CD14-positive monocyte (primary cell): ENCODE measurements around the gene UTP20. TPM values are rescaled to one million over a fixed set of nuclear protein-coding genes. Genes with fewer than 3 reads are reported as not detected.

Experiments
- DNase-seq, 3 donors: peaks; one replicate each; pipeline ENCODE4 v3.0.0-alpha.2; 2011 to 2022
- H2AFZ ChIP-seq: 2 replicates; pipeline ENCODE4 v1.6.0; 2012; ENCODE audit warnings: mild to moderate bottlenecking, low read depth, low read length, inconsistent platforms; ENCODE audit not compliant: insufficient read depth, poor library complexity, severe bottlenecking
- H3K27ac ChIP-seq, 2 donors: 1 replicate in 1 of 2; 2 replicates in 1 of 2; pipeline ENCODE4 v1.5.1; 2012 to 2013; ENCODE audit warnings: low read length in 2 of 2, control low read depth in 1 of 2, inconsistent platforms in 1 of 2, low read depth in 1 of 2, mild to moderate bottlenecking in 1 of 2
- H3K27me3 ChIP-seq, 2 donors: one replicate each; pipeline versions ENCODE4 v1.6.0 to v1.6.1; 2011 to 2013; ENCODE audit warnings: low read length in 2 of 2; ENCODE audit not compliant: control insufficient read depth in 2 of 2, insufficient read depth in 2 of 2
- H3K36me3 ChIP-seq, 2 donors: replicated peaks in 1 of 2; 1 replicate in 1 of 2; 2 replicates in 1 of 2; pipeline versions ENCODE4 v1.5.1 to v1.6.1; 2012 to 2013; ENCODE audit warnings: low read length in 2 of 2, control low read depth in 1 of 2, inconsistent platforms in 1 of 2, mild to moderate bottlenecking in 1 of 2; ENCODE audit not compliant: insufficient read depth in 2 of 2, control insufficient read depth in 1 of 2
- H3K4me1 ChIP-seq, 2 donors: 1 replicate in 1 of 2; 2 replicates in 1 of 2; pipeline versions ENCODE4 v1.5.1 to v1.6.1; 2012 to 2013; ENCODE audit warnings: low read length in 2 of 2, control low read depth in 1 of 2, inconsistent platforms in 1 of 2, mild to moderate bottlenecking in 1 of 2, moderate library complexity in 1 of 2; ENCODE audit not compliant: insufficient read depth in 2 of 2, control insufficient read depth in 1 of 2
- H3K4me2 ChIP-seq: replicated peaks from 2 replicates; pipeline ENCODE3; 2012; ENCODE audit warnings: low read length, moderate library complexity, mild to moderate bottlenecking; ENCODE audit not compliant: poor library complexity, severe bottlenecking; ENCODE audit errors: extremely low read depth
- H3K4me3 ChIP-seq, 3 experiments: fragments of 200-600 bp in 1 of 3; sonication (generic) in 1 of 3; replicated peaks in 1 of 3; 1 replicate in 2 of 3; 2 replicates in 1 of 3; pipeline ENCODE4 v1.5.1; 2011 to 2013; ENCODE audit warnings: low read length in 3 of 3, mild to moderate bottlenecking in 3 of 3, control low read depth in 2 of 3, low read depth in 2 of 3, inconsistent platforms in 1 of 3, moderate library complexity in 1 of 3
- H3K79me2 ChIP-seq: 2 replicates; pipeline ENCODE4 v1.6.0; 2012; ENCODE audit warnings: mild to moderate bottlenecking, control low read depth, inconsistent platforms, low read length, moderate library complexity; ENCODE audit not compliant: insufficient read depth
- H3K9ac ChIP-seq: 2 replicates; pipeline ENCODE4 v1.6.0; 2017; ENCODE audit warnings: low read length, mild to moderate bottlenecking; ENCODE audit not compliant: insufficient read depth, poor library complexity, severe bottlenecking
- H3K9me3 ChIP-seq, 2 donors: replicated peaks in 1 of 2; 1 replicate in 1 of 2; 2 replicates in 1 of 2; pipeline versions ENCODE4 v1.5.1 to v1.6.1; 2012 to 2013; ENCODE audit warnings: low read length in 2 of 2, control low read depth in 1 of 2; ENCODE audit not compliant: control insufficient read depth in 1 of 2, insufficient read depth in 1 of 2
- H4K20me1 ChIP-seq: 2 replicates; pipeline ENCODE4 v1.6.0; 2012; ENCODE audit warnings: mild to moderate bottlenecking, low read length, control low read depth, moderate library complexity; ENCODE audit not compliant: insufficient read depth
- H3K27ac Mint-ChIP-seq, 7 donors: one replicate each; pipeline ENCODE4 v1.8.0; 2020; ENCODE audit warnings: mild to moderate bottlenecking in 7 of 7, mixed read lengths in 7 of 7, moderate library complexity in 6 of 7, inconsistent platforms in 2 of 7
- H3K27me3 Mint-ChIP-seq, 3 donors: one replicate each; pipeline ENCODE4 v1.8.0; 2021 to 2022; ENCODE audit warnings: low read depth in 3 of 3, mild to moderate bottlenecking in 3 of 3, mixed read lengths in 3 of 3, moderate library complexity in 3 of 3, inconsistent platforms in 1 of 3
- H3K36me3 Mint-ChIP-seq, 2 donors: one replicate each; pipeline ENCODE4 v1.8.0; 2020; ENCODE audit warnings: mixed read lengths in 2 of 2, inconsistent platforms in 1 of 2, mild to moderate bottlenecking in 1 of 2
- H3K4me1 Mint-ChIP-seq: one replicate; pipeline ENCODE4 v1.8.0; 2020; ENCODE audit warnings: mild to moderate bottlenecking, mixed read lengths
- H3K4me3 Mint-ChIP-seq, 2 donors: one replicate each; pipeline ENCODE4 v1.8.0; 2020; ENCODE audit warnings: mild to moderate bottlenecking in 2 of 2, mixed read lengths in 2 of 2, moderate library complexity in 1 of 2
- H3K9me3 Mint-ChIP-seq, 7 donors: one replicate each; pipeline ENCODE4 v1.8.0; 2020 to 2022; ENCODE audit warnings: mixed read lengths in 7 of 7, mild to moderate bottlenecking in 6 of 7, moderate library complexity in 6 of 7, inconsistent platforms in 2 of 7
- CTCF ChIP-seq: fragments of 200-600 bp; IDR thresholded peaks from one replicate; pipeline ENCODE4 v1.8.0; 2022; ENCODE audit warnings: antibody characterized with exemption, mild to moderate bottlenecking
- WGBS: methylation state at CpG from one replicate; pipeline ENCODE4 v1.1.5; 2013; ENCODE audit warnings: missing lambda C conversion rate; ENCODE audit not compliant: insufficient coverage; 5-methylcytosine and 5-hydroxymethylcytosine counted together
- intact Hi-C, 2 donors: fragments of 100-400 bp; cut with micrococcal nuclease; formaldehyde crosslinking; loops; one replicate each; pipeline versions ENCODE4 v1.15.0 to v1.15.1; 2023
- polyA minus RNA-seq: library from RNA; depleted of rRNA, polyadenylated mRNA; stranded (reverse); fragments of >200 nt; gene quantifications from 2 replicates; pipeline ENCODE4 v1.2.3, GENCODE V29; 2012
- polyA plus RNA-seq, 3 donors: library from polyadenylated mRNA; depleted of rRNA in 1 of 3; unstranded in 2 of 3; stranded (reverse) in 1 of 3; fragments of 300-500 nt in 2 of 3; fragments of >200 nt in 1 of 3; fragmentation: Illumina TruSeq in 2 of 3; gene quantifications; 1 replicate in 2 of 3; 2 replicates in 1 of 3; pipeline ENCODE4 v1.2.3, GENCODE V29; 2012 to 2021
- total RNA-seq, 12 experiments: library from RNA in 1 of 12; stranded (reverse) in 1 of 12; fragments of 120-200 nt in 1 of 12; gene quantifications; one replicate each; pipeline ENCODE4 v1.2.4 and lab custom pipeline; 2013 to 2026; ENCODE audit warnings: mixed read lengths in 6 of 12, inconsistent platforms in 1 of 12

The UTP20 gene
- 3.9 TPM for total RNA-seq (2013)
- polyA plus RNA-seq = 1 to 10 TPM in 2 of 3 donors, under 1 TPM in 1; 0.46 to 1.6 (median 1.2) TPM
- 1.5 and 2.7 TPM in 2 replicates for polyA minus RNA-seq
- total RNA-seq (lab: John Stamatoyannopoulos, UW) = 4.3 to 20.2 (median 12.9) reads per million in 11 experiments

- Histone ChIP-seq H3K27me3 (peaks cover 8 to 14% of the 10 kb centered on the region in 2 donors), H3K9ac (peak within 1 kb of the TSS; percentile 59), H3K27ac (peak within 1 kb of the TSS in 1 of 2 donors; percentile 61), H3K9me3 (no peaks in the 10 kb centered on the region), H4K20me1 (no peaks in the 10 kb centered on the region), H3K4me1 (peaks cover 11 to 15% of the 10 kb centered on the region in 2 donors), H3K4me2 (peak within 1 kb of the TSS; percentile 99), H3K4me3 (peak within 1 kb of the TSS; percentile 56 to 97 (median 90)), H3K79me2 (peaks cover 8% of the 10 kb centered on the region), H3K36me3 (peaks cover 0 to 10% of the 10 kb centered on the region in 2 donors), H2AFZ (peak within 1 kb of the TSS; percentile 100)
- H3K9me3 Mint-ChIP-seq = no peaks in the 10 kb centered on the region
- peaks cover 2 to 14% (median 6%) of the 10 kb centered on the region in 3 donors for H3K27me3 Mint-ChIP-seq
- intact Hi-C loops = loop anchor here in 1 of 2 donors (10.0 kb wide), 1 partner anchor 1075 kb away; the partner anchor contains the start of gene ACTR6
- WGBS = 0% methylated on average over 30 of the region's 34 CpGs
- peak; percentile 81 to 82 (median 81) for DNase-seq
- H3K27ac Mint-ChIP-seq = peak within 1 kb of the TSS in 5 of 7 donors; percentile 63 to 87 (median 74)
- peaks cover 12% of the 10 kb centered on the region for H3K4me1 Mint-ChIP-seq
- no peak for TF ChIP-seq CTCF
- peaks cover 0 to 10% of the 10 kb centered on the region in 2 donors for H3K36me3 Mint-ChIP-seq
- peak within 1 kb of the TSS; percentile 95 to 97 for H3K4me3 Mint-ChIP-seq
Measured at GRCh38 chr12:101280006-101280505, at the start of gene UTP20. Gene UTP20, plus strand, starts transcription at chr12:101280105. Its CDS starts 178 bp downstream, at chr12:101280283.

- 70% methylated on average over 4 of the region's 5 CpGs for WGBS
- Mint-ChIP-seq H3K4me1 (no peaks in the 10 kb centered on the region), H3K36me3 (no peaks in the 10 kb centered on the region), H3K27ac (no peak overlapping the region), H3K4me3 (no peak overlapping the region), H3K9me3 (peaks cover 0 to 3% (median 2%) of the 10 kb centered on the region in 7 donors), H3K27me3 (peaks cover 2 to 4% (median 3%) of the 10 kb centered on the region in 3 donors)
- no peak overlapping the region for H3K27ac ChIP-seq
- H4K20me1 ChIP-seq = no peaks in the 10 kb centered on the region
- no peak for TF ChIP-seq CTCF
- no peak overlapping the region for H2AFZ ChIP-seq
- no peak overlapping the region for H3K4me3 ChIP-seq
- no peaks in the 10 kb centered on the region for H3K4me1 ChIP-seq
- no peaks in the 10 kb centered on the region for H3K36me3 ChIP-seq
- H3K4me2 ChIP-seq = no peak overlapping the region
- no peaks in the 10 kb centered on the region for H3K27me3 ChIP-seq
- no peak overlapping the region for H3K9ac ChIP-seq
- no peaks in the 10 kb centered on the region for H3K79me2 ChIP-seq
- intact Hi-C loops = no loop called here
- DNase-seq = no peak
- H3K9me3 ChIP-seq = no peaks in the 10 kb centered on the region
Measured at GRCh38 chr12:101230547-101230946, 49.4 kb upstream of the UTP20 start.
